ENCODE results near the gene CNP. TPM values are rescaled to one million over a fixed set of nuclear protein-coding genes. Genes with fewer than 3 reads are reported as not detected.

Gene CNP
- total RNA-seq, 1 donor from 2014 or later: 84.0 TPM

GRCh38 chr17:41941168-41941567 lies 25.4 kb upstream of the CNP start:
- DNase-seq (ENCODE audit: low spot score): no peak

GRCh38 chr17:41942626-41943373 lies 23.8 kb upstream of the CNP start:
- no peak for DNase-seq (ENCODE audit: low spot score)

GRCh38 chr17:41943492-41943891 lies 23.1 kb upstream of the CNP start:
- no peak for DNase-seq (ENCODE audit: low spot score)

- no peak for DNase-seq (ENCODE audit: low spot score)
These were observed 21.7 kb upstream of the CNP start for GRCh38 chr17:41944943-41945342.

GRCh38 chr17:41948762-41949460 lies 17.7 kb upstream of the CNP start:
- no peak for DNase-seq (ENCODE audit: low spot score)

DNA sequence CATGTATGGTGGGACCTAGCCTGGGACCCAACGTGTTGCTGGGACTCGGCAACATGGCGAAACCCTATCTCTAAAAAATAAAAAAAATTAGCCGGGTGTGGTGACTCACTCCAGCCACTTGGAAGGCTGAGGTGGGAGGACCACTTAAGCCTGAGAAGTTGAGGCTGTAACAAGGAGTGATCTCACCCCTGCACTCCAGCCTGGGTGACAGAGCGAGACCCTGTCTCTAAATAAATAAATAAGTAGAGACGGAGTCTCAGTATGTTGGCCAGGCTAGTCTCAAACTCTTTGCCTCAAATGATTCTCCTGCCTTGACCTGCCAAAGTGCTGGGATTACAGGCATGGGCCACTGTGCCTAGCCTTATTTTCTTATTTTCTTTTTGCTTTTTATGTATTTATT lies 10.1 kb upstream of the CNP start:
- DNase-seq (ENCODE audit: low spot score): no peak

- DNase-seq (ENCODE audit: low spot score): no peak
These were observed 9.3 kb upstream of the CNP start for GRCh38 chr17:41957031-41957868.

GRCh38 chr17:41957869-41958439 lies 8.6 kb upstream of the CNP start:
- DNase-seq (ENCODE audit: low spot score): no peak

- no peak for DNase-seq (ENCODE audit: low spot score)
These were observed 7.6 kb upstream of the CNP start for GRCh38 chr17:41959030-41959335.

GRCh38 chr17:41959336-41960095 lies 7.1 kb upstream of the CNP start:
- DNase-seq (ENCODE audit: low spot score): no peak

DNA sequence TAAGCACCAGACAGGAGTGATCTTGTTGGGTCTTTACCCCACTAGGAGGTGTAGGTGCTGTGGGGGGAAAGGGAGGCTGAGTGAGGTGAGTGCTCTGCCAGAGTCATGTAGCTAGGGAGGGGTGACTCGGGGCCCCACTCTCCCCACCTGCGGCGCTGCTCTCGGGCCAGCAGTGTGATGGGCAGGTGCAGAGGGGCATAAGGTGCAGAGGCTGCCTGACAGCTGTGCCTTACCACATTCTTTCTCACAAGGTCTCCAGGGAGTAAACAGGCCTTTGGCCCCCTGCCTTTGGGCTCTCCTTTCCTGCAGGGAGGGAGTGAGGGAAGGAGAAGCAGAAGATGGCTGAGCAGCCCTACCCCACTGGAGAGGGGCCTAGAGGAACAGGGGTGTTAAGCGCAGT lies 4.5 kb upstream of the CNP start:
- no peak for DNase-seq (ENCODE audit: low spot score)

GRCh38 chr17:41962768-41963434 lies 3.7 kb upstream of the CNP start:
- no peak for DNase-seq (ENCODE audit: low spot score)

DNA sequence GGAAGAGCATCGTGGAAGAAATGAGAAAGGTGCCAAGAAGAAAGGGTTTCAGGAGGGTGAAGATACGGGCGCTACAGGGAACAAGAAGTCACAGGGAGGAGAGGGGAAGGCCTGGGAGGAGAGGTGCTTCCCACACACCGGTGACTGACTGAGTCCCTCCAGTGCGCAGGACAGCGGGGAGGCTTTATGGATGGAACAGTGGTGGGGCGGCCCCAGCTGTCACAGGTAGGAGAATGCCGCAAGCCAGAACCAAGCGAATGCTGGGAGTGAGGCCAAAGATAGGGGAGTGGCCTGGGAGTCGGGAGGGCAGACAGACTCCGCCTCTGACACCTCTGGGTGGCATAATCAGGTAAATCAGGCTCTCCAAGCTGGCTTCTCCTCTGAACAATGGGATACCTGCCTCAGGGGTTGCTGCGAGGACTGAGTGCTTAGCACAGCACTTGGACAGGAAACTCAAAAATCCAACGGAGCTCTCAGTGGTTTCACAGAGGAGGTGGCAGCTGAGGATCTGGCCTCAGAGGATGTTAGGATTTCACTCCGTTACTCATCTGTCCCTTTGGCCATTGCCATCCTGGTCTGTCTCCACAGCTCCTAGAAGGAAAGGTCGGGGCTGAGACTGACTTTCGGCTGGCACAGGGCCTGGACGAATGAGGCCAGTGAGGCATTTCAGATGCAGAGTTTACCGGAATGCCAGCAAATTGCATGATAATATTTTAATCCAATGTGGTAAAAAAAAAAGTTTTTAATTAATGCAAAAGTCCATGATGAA lies 717 bp upstream of the CNP start:
- DNase-seq (ENCODE audit: low spot score): no peak

DNA sequence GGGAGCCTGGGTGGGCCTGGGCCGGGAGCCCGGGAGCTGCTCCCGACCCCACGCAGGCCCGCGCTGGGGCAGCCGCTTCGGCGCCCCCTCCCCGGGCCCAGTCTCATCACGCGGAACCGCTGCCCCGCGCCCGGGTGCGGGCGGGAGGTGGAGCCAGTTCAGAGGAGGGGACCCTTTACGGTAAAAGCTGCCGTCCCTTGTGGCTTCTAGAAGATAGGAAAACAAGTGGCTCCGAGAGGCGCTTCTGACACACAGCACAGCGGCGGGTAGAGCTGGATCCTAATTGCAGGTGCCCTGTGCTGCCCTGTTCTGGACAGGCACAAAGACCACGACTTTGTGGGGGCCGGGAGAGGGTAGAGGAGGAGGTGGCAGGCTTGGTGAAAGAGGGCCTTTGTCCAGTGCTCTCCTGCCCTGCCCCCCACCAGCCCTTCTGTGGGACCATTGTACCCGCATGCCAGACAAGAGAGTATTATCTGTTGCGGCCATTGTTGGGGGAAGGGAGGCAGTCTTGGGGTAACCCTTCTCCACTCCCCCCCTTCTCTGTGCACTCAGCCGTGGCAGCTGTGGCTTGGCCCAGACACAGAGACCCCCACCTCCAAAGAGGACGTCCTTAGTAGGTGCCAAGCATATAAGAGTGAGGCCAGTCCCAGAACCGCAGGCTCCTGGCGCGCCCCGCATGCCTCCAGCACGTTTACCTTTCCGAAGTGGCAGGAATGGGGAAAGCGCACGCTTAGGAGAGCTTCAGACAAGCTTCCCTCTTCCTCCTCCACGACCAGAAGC lies 736 bp downstream of the CNP start:
- no peak for DNase-seq (ENCODE audit: low spot score)

- no peak for DNase-seq (ENCODE audit: low spot score)
These were observed 1.5 kb downstream of the CNP start for GRCh38 chr17:41967921-41968578.

DNA sequence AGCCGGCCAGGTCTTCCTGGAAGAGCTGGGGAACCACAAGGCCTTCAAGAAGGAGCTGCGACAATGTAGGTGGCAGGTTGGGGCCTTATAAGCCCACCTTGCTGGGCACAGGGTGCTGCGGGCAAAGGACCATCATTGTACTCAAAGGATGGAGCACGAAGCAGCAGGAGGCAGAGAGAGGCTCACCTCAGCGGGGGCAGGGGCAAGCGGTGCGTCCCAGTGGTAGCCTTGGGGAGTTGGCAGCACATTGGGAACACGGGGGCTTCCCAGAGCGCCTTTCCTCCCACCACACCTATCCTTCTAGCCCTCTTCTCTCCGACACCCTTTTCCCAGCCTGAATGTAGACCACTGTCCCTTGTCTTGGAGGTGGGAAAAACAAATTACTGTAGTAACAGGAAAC lies 2.1 kb downstream of the CNP start:
- DNase-seq (ENCODE audit: low spot score): no peak

GRCh38 chr17:41970901-41971331 lies 4.3 kb downstream of the CNP start:
- DNase-seq (ENCODE audit: low spot score): no peak
